H9 (cell line): ENCODE measurements around the gene SLC2A5. TPM values are rescaled to one million over a fixed set of nuclear protein-coding genes. Genes with fewer than 3 reads are reported as not detected.

ENCODE experiments used
- DNase-seq: peaks from one replicate; pipeline ENCODE4 v3.0.0-alpha.2; 2017
- H2AFZ ChIP-seq: one replicate; pipeline ENCODE4 v1.6.1; 2013; ENCODE audit warnings: mild to moderate bottlenecking, low read length, control low read depth, moderate library complexity
- H2AK5ac ChIP-seq: 2 replicates; pipeline ENCODE4 v1.6.1; 2013; ENCODE audit warnings: low read length, control low read depth, mixed read lengths; ENCODE audit not compliant: insufficient read length
- H2BK120ac ChIP-seq: one replicate; pipeline ENCODE4 v1.6.1; 2013; ENCODE audit warnings: low read depth, mild to moderate bottlenecking, low read length, control low read depth, inconsistent platforms; ENCODE audit not compliant: poor library complexity, severe bottlenecking
- H2BK12ac ChIP-seq: 2 replicates; pipeline ENCODE4 v1.6.1; 2013; ENCODE audit warnings: low read length, control low read depth, mixed read lengths, low read depth; ENCODE audit not compliant: insufficient read length
- H2BK15ac ChIP-seq: 2 replicates; pipeline ENCODE4 v1.6.1; 2013; ENCODE audit warnings: low read depth, low read length, control low read depth
- H2BK20ac ChIP-seq: one replicate; pipeline ENCODE4 v1.6.1; 2013; ENCODE audit warnings: low read depth, mild to moderate bottlenecking, low read length, control low read depth, inconsistent platforms; ENCODE audit not compliant: poor library complexity, severe bottlenecking
- H2BK5ac ChIP-seq: 2 replicates; pipeline ENCODE4 v1.6.1; 2013; ENCODE audit warnings: low read length, control low read depth, mixed read lengths; ENCODE audit not compliant: insufficient read length
- H3K14ac ChIP-seq: 2 replicates; pipeline ENCODE4 v1.6.1; 2013; ENCODE audit warnings: low read length, control low read depth; ENCODE audit not compliant: insufficient read depth
- H3K18ac ChIP-seq: 2 replicates; pipeline ENCODE4 v1.6.1; 2013; ENCODE audit warnings: low read depth, mild to moderate bottlenecking, mixed read lengths, low read length, control low read depth; ENCODE audit not compliant: insufficient read length
- H3K23ac ChIP-seq: 2 replicates; pipeline ENCODE4 v1.6.1; 2013; ENCODE audit warnings: low read length, control low read depth, mixed read lengths, low read depth; ENCODE audit not compliant: insufficient read length
- H3K23me2 ChIP-seq: 2 replicates; pipeline ENCODE4 v1.6.1; 2013; ENCODE audit warnings: low read depth, mild to moderate bottlenecking, mixed read lengths, low read length, control low read depth; ENCODE audit not compliant: insufficient read length, poor library complexity, severe bottlenecking
- H3K27ac ChIP-seq: 2 replicates; pipeline ENCODE4 v1.5.1; 2013; ENCODE audit warnings: low read length, control low read depth, mixed read lengths, low read depth; ENCODE audit not compliant: insufficient read length
- H3K27me3 ChIP-seq: 2 replicates; pipeline ENCODE4 v1.6.1; 2013; ENCODE audit warnings: low read length, control low read depth, inconsistent platforms; ENCODE audit not compliant: insufficient read depth
- H3K4ac ChIP-seq: 2 replicates; pipeline ENCODE4 v1.6.1; 2013; ENCODE audit warnings: low read depth, mild to moderate bottlenecking, control low read depth, inconsistent platforms, low read length, moderate library complexity
- H3K4me1 ChIP-seq: 2 replicates; pipeline ENCODE4 v1.6.1; 2013; ENCODE audit warnings: low read length, control low read depth, inconsistent platforms; ENCODE audit not compliant: insufficient read depth
- H3K4me2 ChIP-seq: 2 replicates; pipeline ENCODE4 v1.6.1; 2013; ENCODE audit warnings: low read length, control low read depth, mixed read lengths; ENCODE audit not compliant: insufficient read length, insufficient read depth
- H3K56ac ChIP-seq: 2 replicates; pipeline ENCODE4 v1.6.1; 2013; ENCODE audit warnings: low read depth, mild to moderate bottlenecking, mixed read lengths, low read length, control low read depth; ENCODE audit not compliant: insufficient read length
- H3K79me1 ChIP-seq: 2 replicates; pipeline ENCODE4 v1.6.1; 2013; ENCODE audit warnings: low read depth, mild to moderate bottlenecking, moderate library complexity, low read length, control low read depth, inconsistent platforms; ENCODE audit not compliant: insufficient read depth, poor library complexity, severe bottlenecking
- H3K79me2 ChIP-seq: 2 replicates; pipeline ENCODE4 v1.6.1; 2013; ENCODE audit warnings: low read length, control low read depth, inconsistent platforms; ENCODE audit not compliant: insufficient read depth
- H3K9ac ChIP-seq: 2 replicates; pipeline ENCODE4 v1.6.1; 2013; ENCODE audit warnings: low read length, control low read depth, mixed read lengths; ENCODE audit not compliant: insufficient read length; ENCODE audit errors: extremely low read depth
- H3K9me3 ChIP-seq: one replicate; pipeline ENCODE4 v1.6.1; 2013; ENCODE audit warnings: low read depth, low read length, inconsistent platforms; ENCODE audit not compliant: control insufficient read depth
- H3T11ph ChIP-seq: one replicate; pipeline ENCODE4 v1.6.1; 2013; ENCODE audit warnings: mild to moderate bottlenecking, low read length, control low read depth, inconsistent platforms
- H4K20me1 ChIP-seq: one replicate; pipeline ENCODE4 v1.6.1; 2013; ENCODE audit not compliant: control insufficient read depth, insufficient read length, insufficient read depth
- H4K5ac ChIP-seq: 2 replicates; pipeline ENCODE4 v1.6.1; 2013; ENCODE audit warnings: low read depth, mild to moderate bottlenecking, mixed read lengths, low read length, control low read depth; ENCODE audit not compliant: insufficient read length
- H4K8ac ChIP-seq: replicated peaks from 2 replicates; pipeline ENCODE4 v1.6.1; 2013; ENCODE audit warnings: low read length, control low read depth, mixed read lengths, low read depth; ENCODE audit not compliant: insufficient read length
- H4K91ac ChIP-seq: 2 replicates; pipeline ENCODE4 v1.6.1; 2013; ENCODE audit warnings: low read depth, mild to moderate bottlenecking, moderate library complexity, mixed read lengths, low read length, control low read depth; ENCODE audit not compliant: insufficient read length
- H3K27ac Mint-ChIP-seq, 3 experiments: 2 replicates in 2 of 3; 3 replicates in 1 of 3; pipeline ENCODE4 v1.8.0; 2020 to 2021; ENCODE audit warnings: mixed read lengths in 3 of 3, mild to moderate bottlenecking in 1 of 3, moderate library complexity in 1 of 3
- H3K27me3 Mint-ChIP-seq: 2 replicates; pipeline ENCODE4 v1.8.0; 2021; ENCODE audit warnings: low read depth, mild to moderate bottlenecking, moderate library complexity, mixed read lengths
- H3K36me3 Mint-ChIP-seq, 3 experiments: 2 replicates in 2 of 3; 3 replicates in 1 of 3; pipeline ENCODE4 v1.8.0; 2020 to 2021; ENCODE audit warnings: low read depth in 3 of 3, mixed read lengths in 3 of 3; ENCODE audit not compliant: insufficient read depth in 1 of 3
- H3K4me1 Mint-ChIP-seq, 2 experiments: 2 replicates each; pipeline ENCODE4 v1.8.0; 2020; ENCODE audit warnings: mixed read lengths in 2 of 2
- H3K4me3 Mint-ChIP-seq, 2 experiments: 2 replicates in 1 of 2; 3 replicates in 1 of 2; pipeline ENCODE4 v1.8.0; 2020 to 2021; ENCODE audit warnings: mild to moderate bottlenecking in 2 of 2, mixed read lengths in 2 of 2, moderate library complexity in 1 of 2
- H3K9me3 Mint-ChIP-seq, 2 experiments: 2 replicates in 1 of 2; 3 replicates in 1 of 2; pipeline ENCODE4 v1.8.0; 2020; ENCODE audit warnings: mild to moderate bottlenecking in 2 of 2, mixed read lengths in 2 of 2, moderate library complexity in 1 of 2
- WGBS: extraction: QIAGEN DNeasy Blood & Tissue Kit; methylation state at CpG from one replicate; pipeline ENCODE4 v1.1.7; 2013; ENCODE audit warnings: missing lambda C conversion rate, low lambda C conversion rate, mixed read lengths; ENCODE audit not compliant: insufficient read length; ENCODE audit errors: extremely low coverage; 5-methylcytosine and 5-hydroxymethylcytosine counted together
- total RNA-seq: library from RNA; stranded (reverse); gene quantifications from 2 replicates; pipeline ENCODE4 v1.2.1, GENCODE V29; 2021
- TF ChIP-seq, protein P1 (sequence below): fragments of 200-600 bp; sonication (generic); conservative IDR thresholded peaks from 3 replicates; pipeline ENCODE4 v1.8.0; 2021; ENCODE audit warnings: antibody characterized with exemption, mild to moderate bottlenecking

The SLC2A5 gene
- total RNA-seq, 1 experiment from 2014 or later, result not detected

DNA sequence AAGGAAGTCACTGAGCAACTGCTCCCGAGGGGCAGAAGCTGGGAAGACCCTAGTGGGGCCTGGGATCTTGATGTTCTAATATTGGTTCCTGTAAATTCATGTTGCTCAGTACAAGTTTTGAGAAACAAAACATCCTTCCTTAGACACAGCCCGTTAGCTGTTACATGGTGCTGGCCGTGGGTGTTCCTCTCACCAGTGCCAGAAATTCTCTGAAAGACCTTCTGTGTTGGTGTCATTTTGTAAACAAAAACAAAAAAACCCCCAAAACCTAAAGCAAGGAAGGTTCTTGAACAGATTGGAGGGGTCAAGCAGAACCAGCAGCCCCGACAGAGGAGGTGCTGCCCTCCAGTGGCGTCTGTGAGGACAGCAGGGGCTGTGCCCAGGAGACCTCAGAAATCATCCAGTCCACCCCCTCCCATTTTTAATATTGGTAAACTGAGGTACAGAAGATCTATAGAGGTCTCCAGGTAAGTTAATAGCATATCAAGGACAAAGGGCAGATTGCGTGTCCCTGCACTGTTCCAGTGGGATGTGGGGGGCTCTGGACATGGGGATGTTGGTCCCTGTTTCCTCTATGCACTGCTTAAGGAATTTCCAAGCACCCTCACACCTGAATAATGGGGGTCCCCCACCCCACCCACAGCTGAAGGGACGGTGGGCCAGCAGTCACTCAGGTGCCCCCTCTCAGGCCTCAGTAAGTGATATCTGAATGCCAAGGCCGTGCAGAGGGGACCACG is 81.4 kb downstream of the SLC2A5 start:
- Histone ChIP-seq H4K91ac (no peak overlapping the region), H2AFZ (peak overlapping the region; percentile 98), H3K4ac (no peak overlapping the region), H3K79me2 (no peaks in the 10 kb centered on the region), H3K27me3 (no peaks in the 10 kb centered on the region), H3K23me2 (no peaks in the 10 kb centered on the region), H3K56ac (no peak overlapping the region), H4K8ac (no peak overlapping the region), H4K20me1 (no peaks in the 10 kb centered on the region), H2BK5ac (no peak overlapping the region), H3T11ph (no peak overlapping the region), H2BK12ac (peak overlapping the region; percentile 15), H4K5ac (no peak overlapping the region), H3K27ac (no peak overlapping the region), H3K4me2 (no peak overlapping the region), H3K18ac (no peak overlapping the region), H2BK20ac (no peak overlapping the region), H2AK5ac (no peak overlapping the region), H2BK15ac (no peak overlapping the region), H3K9me3 (no peaks in the 10 kb centered on the region), H3K14ac (no peak overlapping the region), H3K23ac (no peak overlapping the region), H2BK120ac (no peak overlapping the region), H3K4me1 (no peaks in the 10 kb centered on the region), H3K9ac (no peak overlapping the region), H3K79me1 (no peaks in the 10 kb centered on the region)
- TF ChIP-seq, protein P1, sequence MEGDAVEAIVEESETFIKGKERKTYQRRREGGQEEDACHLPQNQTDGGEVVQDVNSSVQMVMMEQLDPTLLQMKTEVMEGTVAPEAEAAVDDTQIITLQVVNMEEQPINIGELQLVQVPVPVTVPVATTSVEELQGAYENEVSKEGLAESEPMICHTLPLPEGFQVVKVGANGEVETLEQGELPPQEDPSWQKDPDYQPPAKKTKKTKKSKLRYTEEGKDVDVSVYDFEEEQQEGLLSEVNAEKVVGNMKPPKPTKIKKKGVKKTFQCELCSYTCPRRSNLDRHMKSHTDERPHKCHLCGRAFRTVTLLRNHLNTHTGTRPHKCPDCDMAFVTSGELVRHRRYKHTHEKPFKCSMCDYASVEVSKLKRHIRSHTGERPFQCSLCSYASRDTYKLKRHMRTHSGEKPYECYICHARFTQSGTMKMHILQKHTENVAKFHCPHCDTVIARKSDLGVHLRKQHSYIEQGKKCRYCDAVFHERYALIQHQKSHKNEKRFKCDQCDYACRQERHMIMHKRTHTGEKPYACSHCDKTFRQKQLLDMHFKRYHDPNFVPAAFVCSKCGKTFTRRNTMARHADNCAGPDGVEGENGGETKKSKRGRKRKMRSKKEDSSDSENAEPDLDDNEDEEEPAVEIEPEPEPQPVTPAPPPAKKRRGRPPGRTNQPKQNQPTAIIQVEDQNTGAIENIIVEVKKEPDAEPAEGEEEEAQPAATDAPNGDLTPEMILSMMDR, result peak; percentile 96
- Mint-ChIP-seq H3K27me3 (peaks cover 3% of the 10 kb centered on the region; the same call in 1 of the 2 replicates), H3K27ac (no peak overlapping the region), H3K4me3 (no peak overlapping the region), H3K9me3 (peaks cover 4 to 5% of the 10 kb centered on the region in 2 experiments), H3K4me1 (peaks cover 0 to 4% of the 10 kb centered on the region in 2 experiments; a peak in 2 of 4 replicates), H3K36me3 (peaks cover 3 to 6% (median 4%) of the 10 kb centered on the region in 3 experiments; a peak in 4 of 7 replicates)
- WGBS, result no CpG with 5 or more reads among the region's 9 CpGs
- peak; percentile 68 for DNase-seq
